ENCODE data around the gene GRIN2B. TPM values are rescaled to one million over a fixed set of nuclear protein-coding genes. Genes with fewer than 3 reads are reported as not detected.

The GRIN2B gene
- polyA plus RNA-seq, 1 of the 3 experiments (the other 2 are of a cell fraction): not detected

- Histone ChIP-seq H4K20me1 (ENCODE audit: insufficient read depth) (no peaks in the 10 kb centered on the region), H3K4me1 (ENCODE audit: control insufficient read depth in 1 of 2, insufficient read depth in 2 of 2, low read depth in 1 of 2, low read length in 1 of 2) (no peaks in the 10 kb centered on the region), H3K4me2 (no peak overlapping the region), H3K9me3 (no peaks in the 10 kb centered on the region), H3K9me2 (no peaks in the 10 kb centered on the region), H3K79me2 (ENCODE audit: insufficient read depth) (no peaks in the 10 kb centered on the region), H3K4me3 (ENCODE audit: low read depth in 2 of 2, low read length in 1 of 2) (no peak overlapping the region), H3K27me3 (ENCODE audit: insufficient read depth) (no peaks in the 10 kb centered on the region), H2AFZ (ENCODE audit: low read depth) (no peak overlapping the region), H3K9ac (no peak overlapping the region), H3K27ac (ENCODE audit: low read depth in 2 of 2, low read length in 1 of 2) (no peak overlapping the region), H3K36me3 (replicated peaks in 1 of 2; ENCODE audit: control insufficient read depth in 1 of 2, insufficient read depth in 2 of 2, low read length in 1 of 2) (no peaks in the 10 kb centered on the region), H3F3A (replicated peaks; ENCODE audit: insufficient read depth) (no peaks in the 10 kb centered on the region)
- DNase-seq: no peak
- CTCF ChIA-PET: no interaction called here
- TF ChIP-seq, protein P1, sequence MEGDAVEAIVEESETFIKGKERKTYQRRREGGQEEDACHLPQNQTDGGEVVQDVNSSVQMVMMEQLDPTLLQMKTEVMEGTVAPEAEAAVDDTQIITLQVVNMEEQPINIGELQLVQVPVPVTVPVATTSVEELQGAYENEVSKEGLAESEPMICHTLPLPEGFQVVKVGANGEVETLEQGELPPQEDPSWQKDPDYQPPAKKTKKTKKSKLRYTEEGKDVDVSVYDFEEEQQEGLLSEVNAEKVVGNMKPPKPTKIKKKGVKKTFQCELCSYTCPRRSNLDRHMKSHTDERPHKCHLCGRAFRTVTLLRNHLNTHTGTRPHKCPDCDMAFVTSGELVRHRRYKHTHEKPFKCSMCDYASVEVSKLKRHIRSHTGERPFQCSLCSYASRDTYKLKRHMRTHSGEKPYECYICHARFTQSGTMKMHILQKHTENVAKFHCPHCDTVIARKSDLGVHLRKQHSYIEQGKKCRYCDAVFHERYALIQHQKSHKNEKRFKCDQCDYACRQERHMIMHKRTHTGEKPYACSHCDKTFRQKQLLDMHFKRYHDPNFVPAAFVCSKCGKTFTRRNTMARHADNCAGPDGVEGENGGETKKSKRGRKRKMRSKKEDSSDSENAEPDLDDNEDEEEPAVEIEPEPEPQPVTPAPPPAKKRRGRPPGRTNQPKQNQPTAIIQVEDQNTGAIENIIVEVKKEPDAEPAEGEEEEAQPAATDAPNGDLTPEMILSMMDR (IDR thresholded peaks at IDR 0.05): no peak
- TF ChIP-seq TCF12 (IDR thresholded peaks at IDR 0.05) (no peak), RXRA (IDR thresholded peaks at IDR 0.05; ENCODE audit: borderline replicate concordance, low read depth) (no peak), YY1 (IDR thresholded peaks at IDR 0.05; ENCODE audit: low read depth) (no peak), USF1 (IDR thresholded peaks at IDR 0.05; ENCODE audit: borderline replicate concordance, low read depth) (no peak)
- POLR2A ChIA-PET: no interaction called here
Observed at GRCh38 chr12:13992106-13992505, 10.7 kb upstream of the GRIN2B start.

- H3K27ac ChIP-seq (ENCODE audit: low read depth in 2 of 2, low read length in 1 of 2): no peak overlapping the region
- no peaks in the 10 kb centered on the region for H4K20me1 ChIP-seq (ENCODE audit: insufficient read depth)
- 10% methylated on average over 3 of the region's 3 CpGs for WGBS (ENCODE audit: low lambda C conversion rate)
- H3K36me3 ChIP-seq (replicated peaks in 1 of 2; ENCODE audit: control insufficient read depth in 1 of 2, insufficient read depth in 2 of 2, low read length in 1 of 2): no peaks in the 10 kb centered on the region
- H3K79me2 ChIP-seq (ENCODE audit: insufficient read depth): no peaks in the 10 kb centered on the region
- H2AFZ ChIP-seq (ENCODE audit: low read depth): no peak overlapping the region
- CTCF ChIA-PET: no interaction called here
- no peak overlapping the region for H3K4me3 ChIP-seq (ENCODE audit: low read depth in 2 of 2, low read length in 1 of 2)
- no peak for DNase-seq
- no peak overlapping the region for H3K4me2 ChIP-seq
- TF ChIP-seq GATA2 (CRISPR knock-in tag; IDR thresholded peaks at IDR 0.05) (no peak), FOXJ3 (CRISPR knock-in tag; IDR thresholded peaks at IDR 0.05) (no peak), RAD21 (IDR thresholded peaks at IDR 0.05; ENCODE audit: low read length) (no peak), GABPA (IDR thresholded peaks at IDR 0.05; ENCODE audit: low read depth) (no peak), CHD2 (IDR thresholded peaks at IDR 0.05; ENCODE audit: low read length, partially characterized antibody) (no peak)
- no peaks in the 10 kb centered on the region for H3K4me1 ChIP-seq (ENCODE audit: control insufficient read depth in 1 of 2, insufficient read depth in 2 of 2, low read depth in 1 of 2, low read length in 1 of 2)
- H3K9me2 ChIP-seq: no peaks in the 10 kb centered on the region
- POLR2A ChIA-PET: no interaction called here
- H3K27me3 ChIP-seq (ENCODE audit: insufficient read depth): peaks cover 10% of the 10 kb centered on the region; the same call in 1 of the 2 replicates
- H3K9ac ChIP-seq: no peak overlapping the region
- no peaks in the 10 kb centered on the region for H3F3A ChIP-seq (replicated peaks; ENCODE audit: insufficient read depth)
- H3K9me3 ChIP-seq: no peaks in the 10 kb centered on the region
Observed at GRCh38 chr12:13986031-13986430, 4.6 kb upstream of the GRIN2B start.

- Histone ChIP-seq H3K4me3 (ENCODE audit: low read depth in 2 of 2, low read length in 1 of 2) (no peak overlapping the region), H3K79me2 (ENCODE audit: insufficient read depth) (no peaks in the 10 kb centered on the region), H3K27ac (ENCODE audit: low read depth in 2 of 2, low read length in 1 of 2) (no peak overlapping the region), H3K36me3 (replicated peaks in 1 of 2; ENCODE audit: control insufficient read depth in 1 of 2, insufficient read depth in 2 of 2, low read length in 1 of 2) (no peaks in the 10 kb centered on the region), H4K20me1 (ENCODE audit: insufficient read depth) (no peaks in the 10 kb centered on the region), H2AFZ (ENCODE audit: low read depth) (no peak overlapping the region), H3K4me2 (no peak overlapping the region), H3K27me3 (ENCODE audit: insufficient read depth) (peaks cover 30% of the 10 kb centered on the region; the same call in 1 of the 2 replicates), H3K9me3 (no peaks in the 10 kb centered on the region), H3K9me2 (no peaks in the 10 kb centered on the region), H3K9ac (no peak overlapping the region), H3K4me1 (ENCODE audit: control insufficient read depth in 1 of 2, insufficient read depth in 2 of 2, low read depth in 1 of 2, low read length in 1 of 2) (no peaks in the 10 kb centered on the region), H3F3A (replicated peaks; ENCODE audit: insufficient read depth) (no peaks in the 10 kb centered on the region)
- no peak for TF ChIP-seq RFX5 (IDR thresholded peaks at IDR 0.05; ENCODE audit: low read length)
- TF ChIP-seq, protein P1 (IDR thresholded peaks at IDR 0.05): peak; percentile 14; the same call in 1 of the 2 replicates
- TF ChIP-seq, protein P2, sequence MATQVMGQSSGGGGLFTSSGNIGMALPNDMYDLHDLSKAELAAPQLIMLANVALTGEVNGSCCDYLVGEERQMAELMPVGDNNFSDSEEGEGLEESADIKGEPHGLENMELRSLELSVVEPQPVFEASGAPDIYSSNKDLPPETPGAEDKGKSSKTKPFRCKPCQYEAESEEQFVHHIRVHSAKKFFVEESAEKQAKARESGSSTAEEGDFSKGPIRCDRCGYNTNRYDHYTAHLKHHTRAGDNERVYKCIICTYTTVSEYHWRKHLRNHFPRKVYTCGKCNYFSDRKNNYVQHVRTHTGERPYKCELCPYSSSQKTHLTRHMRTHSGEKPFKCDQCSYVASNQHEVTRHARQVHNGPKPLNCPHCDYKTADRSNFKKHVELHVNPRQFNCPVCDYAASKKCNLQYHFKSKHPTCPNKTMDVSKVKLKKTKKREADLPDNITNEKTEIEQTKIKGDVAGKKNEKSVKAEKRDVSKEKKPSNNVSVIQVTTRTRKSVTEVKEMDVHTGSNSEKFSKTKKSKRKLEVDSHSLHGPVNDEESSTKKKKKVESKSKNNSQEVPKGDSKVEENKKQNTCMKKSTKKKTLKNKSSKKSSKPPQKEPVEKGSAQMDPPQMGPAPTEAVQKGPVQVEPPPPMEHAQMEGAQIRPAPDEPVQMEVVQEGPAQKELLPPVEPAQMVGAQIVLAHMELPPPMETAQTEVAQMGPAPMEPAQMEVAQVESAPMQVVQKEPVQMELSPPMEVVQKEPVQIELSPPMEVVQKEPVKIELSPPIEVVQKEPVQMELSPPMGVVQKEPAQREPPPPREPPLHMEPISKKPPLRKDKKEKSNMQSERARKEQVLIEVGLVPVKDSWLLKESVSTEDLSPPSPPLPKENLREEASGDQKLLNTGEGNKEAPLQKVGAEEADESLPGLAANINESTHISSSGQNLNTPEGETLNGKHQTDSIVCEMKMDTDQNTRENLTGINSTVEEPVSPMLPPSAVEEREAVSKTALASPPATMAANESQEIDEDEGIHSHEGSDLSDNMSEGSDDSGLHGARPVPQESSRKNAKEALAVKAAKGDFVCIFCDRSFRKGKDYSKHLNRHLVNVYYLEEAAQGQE (IDR thresholded peaks at IDR 0.05; ENCODE audit: low read depth, low read length): no peak
- WGBS (ENCODE audit: low lambda C conversion rate): 12% methylated on average over 14 of the region's 26 CpGs
- peak; percentile 38 for DNase-seq
- CTCF ChIA-PET: no interaction called here
- POLR2A ChIA-PET: no interaction called here
Observed at GRCh38 chr12:13981990-13982389, 588 bp upstream of the GRIN2B start.
